LNCaP clone FGC (cell line): ENCODE results near the gene CNBD2.

ENCODE experiments used
- DNase-seq: peaks from one replicate; pipeline ENCODE4 v3.0.0-alpha.2; 2011; ENCODE audit warnings: low read depth
- H3K4me3 ChIP-seq: 2 replicates; pipeline ENCODE4 v1.5.1; 2011; ENCODE audit warnings: mild to moderate bottlenecking, low read depth, low read length, control low read depth
- TF ChIP-seq, protein P1 (sequence below): IDR thresholded peaks from 2 replicates; pipeline ENCODE4 v1.5.1; 2012; ENCODE audit warnings: mild to moderate bottlenecking; ENCODE audit not compliant: control insufficient read depth, insufficient read depth; ENCODE audit errors: extremely low read depth

The CNBD2 gene

DNA sequence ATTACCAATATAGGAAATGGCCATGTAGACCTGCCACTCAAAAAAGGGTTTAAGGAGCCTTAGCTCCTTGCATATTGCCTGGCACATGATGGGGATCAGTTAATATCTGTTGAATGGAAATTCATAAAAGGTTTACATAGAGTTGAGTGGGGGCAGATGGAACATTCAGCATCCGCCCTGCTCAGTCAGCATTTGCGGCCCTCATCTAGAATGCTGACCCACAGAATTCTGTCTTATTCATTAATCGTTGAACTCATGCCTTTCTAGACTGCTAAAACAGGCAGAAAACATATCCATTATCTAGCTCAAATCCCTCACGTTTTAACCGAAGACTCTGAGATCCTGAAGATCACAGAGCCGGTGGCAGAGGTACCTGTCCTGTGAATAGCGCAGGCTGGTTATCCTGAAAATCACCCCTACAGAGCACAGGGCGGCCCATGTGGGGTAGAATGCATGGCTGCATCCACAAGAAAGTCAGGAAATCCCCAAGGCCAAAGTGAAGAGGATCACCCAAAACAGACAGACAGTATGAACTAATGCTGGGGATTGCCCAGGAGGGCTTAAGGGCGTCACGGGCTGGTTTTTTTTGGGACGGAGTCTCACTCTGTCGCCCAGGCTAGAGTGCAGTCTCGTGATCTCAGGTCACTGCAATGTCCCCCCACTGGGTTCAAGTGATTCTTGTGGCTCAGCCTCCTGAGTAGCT, 59.9 kb downstream of the CNBD2 start:
- no peak overlapping the region for H3K4me3 ChIP-seq
- TF ChIP-seq, protein P1, sequence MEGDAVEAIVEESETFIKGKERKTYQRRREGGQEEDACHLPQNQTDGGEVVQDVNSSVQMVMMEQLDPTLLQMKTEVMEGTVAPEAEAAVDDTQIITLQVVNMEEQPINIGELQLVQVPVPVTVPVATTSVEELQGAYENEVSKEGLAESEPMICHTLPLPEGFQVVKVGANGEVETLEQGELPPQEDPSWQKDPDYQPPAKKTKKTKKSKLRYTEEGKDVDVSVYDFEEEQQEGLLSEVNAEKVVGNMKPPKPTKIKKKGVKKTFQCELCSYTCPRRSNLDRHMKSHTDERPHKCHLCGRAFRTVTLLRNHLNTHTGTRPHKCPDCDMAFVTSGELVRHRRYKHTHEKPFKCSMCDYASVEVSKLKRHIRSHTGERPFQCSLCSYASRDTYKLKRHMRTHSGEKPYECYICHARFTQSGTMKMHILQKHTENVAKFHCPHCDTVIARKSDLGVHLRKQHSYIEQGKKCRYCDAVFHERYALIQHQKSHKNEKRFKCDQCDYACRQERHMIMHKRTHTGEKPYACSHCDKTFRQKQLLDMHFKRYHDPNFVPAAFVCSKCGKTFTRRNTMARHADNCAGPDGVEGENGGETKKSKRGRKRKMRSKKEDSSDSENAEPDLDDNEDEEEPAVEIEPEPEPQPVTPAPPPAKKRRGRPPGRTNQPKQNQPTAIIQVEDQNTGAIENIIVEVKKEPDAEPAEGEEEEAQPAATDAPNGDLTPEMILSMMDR: no peak
- DNase-seq: no peak

GRCh38 chr20:36030149-36030548, 61.8 kb downstream of the CNBD2 start:
- TF ChIP-seq, protein P1: no peak
- no peak for DNase-seq
- no peak overlapping the region for H3K4me3 ChIP-seq

- no peak for DNase-seq
- no peak overlapping the region for H3K4me3 ChIP-seq
- TF ChIP-seq, protein P1: no peak
Measured at GRCh38 chr20:36031806-36032205, 63.4 kb downstream of the CNBD2 start.

GRCh38 chr20:36034875-36035274, 66.5 kb downstream of the CNBD2 start:
- TF ChIP-seq, protein P1: no peak
- no peak overlapping the region for H3K4me3 ChIP-seq
- DNase-seq: no peak

GRCh38 chr20:36035745-36036144, 67.4 kb downstream of the CNBD2 start:
- TF ChIP-seq, protein P1: no peak
- H3K4me3 ChIP-seq: no peak overlapping the region
- DNase-seq: no peak

DNA sequence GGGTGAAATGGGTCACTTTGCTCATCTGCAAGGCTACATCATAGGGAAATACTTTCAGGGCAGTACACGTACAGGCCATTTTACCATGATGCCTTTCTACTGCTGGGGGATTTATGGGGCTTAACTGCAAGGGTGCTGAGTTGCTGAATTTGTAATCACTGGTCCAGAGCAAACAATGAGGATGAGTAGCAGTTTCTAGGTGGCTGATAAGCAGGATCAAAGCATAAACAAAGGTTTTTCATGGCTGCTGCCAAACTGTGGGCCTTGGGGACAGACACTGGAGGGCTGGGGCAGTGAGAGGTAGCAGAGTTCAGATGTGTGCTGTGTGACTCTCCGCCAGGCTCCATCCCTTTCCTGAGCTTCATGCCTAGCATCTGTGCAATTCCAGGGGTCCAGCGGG, 68.3 kb downstream of the CNBD2 start:
- DNase-seq: no peak
- no peak overlapping the region for H3K4me3 ChIP-seq
- TF ChIP-seq, protein P1: no peak

GRCh38 chr20:36040571-36040970, 72.2 kb downstream of the CNBD2 start:
- TF ChIP-seq, protein P1: no peak
- no peak overlapping the region for H3K4me3 ChIP-seq
- DNase-seq: no peak
